ENCODE results near the gene TMEM258.

GRCh38 chr11:61745781-61746441, 46.5 kb downstream of the TMEM258 start:
- no peak for TF ChIP-seq CTCF (IDR thresholded peaks at IDR 0.05)
- no peak for TF ChIP-seq ZFX (IDR thresholded peaks at IDR 0.05; ENCODE audit: borderline replicate concordance)
